HFF-Myc (cell line): Measurements from ENCODE around the gene TAS2R60.

Experiments used
- DNase-seq: peaks from one replicate; pipeline ENCODE4 v3.0.0-alpha.2; 2011; ENCODE audit warnings: low read depth; ENCODE audit errors: extremely low read depth
- H3K4me3 ChIP-seq: replicated peaks from 2 replicates; pipeline ENCODE4 v1.5.1; 2011; ENCODE audit warnings: low read depth, mild to moderate bottlenecking, control low read depth, low read length
- TF ChIP-seq, protein P1 (sequence below): IDR thresholded peaks from 2 replicates; pipeline ENCODE4 v1.5.1; 2012; ENCODE audit warnings: mild to moderate bottlenecking, low read depth, low read length, control low read depth; ENCODE audit errors: missing control alignments

The TAS2R60 gene

DNA sequence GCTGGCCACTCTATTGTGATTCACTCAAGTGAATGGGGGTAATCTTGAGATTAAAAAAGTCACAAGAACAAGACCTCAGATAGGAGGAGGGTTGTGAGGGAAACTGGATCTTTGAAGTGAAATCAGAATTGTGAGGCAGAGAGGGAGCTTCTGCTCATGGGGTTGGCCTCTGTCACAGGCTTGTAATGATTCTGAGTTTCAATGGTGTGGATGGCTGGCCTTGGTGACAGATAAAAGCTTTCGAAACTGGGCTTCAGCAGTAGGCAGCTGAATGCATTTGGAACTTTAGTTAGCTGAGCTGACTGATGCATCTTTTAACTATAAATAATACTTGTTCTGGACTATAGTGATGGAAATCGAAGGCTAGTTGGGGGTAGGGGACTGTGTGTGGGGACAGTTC is 12.2 kb downstream of the TAS2R60 start:
- TF ChIP-seq, protein P1, sequence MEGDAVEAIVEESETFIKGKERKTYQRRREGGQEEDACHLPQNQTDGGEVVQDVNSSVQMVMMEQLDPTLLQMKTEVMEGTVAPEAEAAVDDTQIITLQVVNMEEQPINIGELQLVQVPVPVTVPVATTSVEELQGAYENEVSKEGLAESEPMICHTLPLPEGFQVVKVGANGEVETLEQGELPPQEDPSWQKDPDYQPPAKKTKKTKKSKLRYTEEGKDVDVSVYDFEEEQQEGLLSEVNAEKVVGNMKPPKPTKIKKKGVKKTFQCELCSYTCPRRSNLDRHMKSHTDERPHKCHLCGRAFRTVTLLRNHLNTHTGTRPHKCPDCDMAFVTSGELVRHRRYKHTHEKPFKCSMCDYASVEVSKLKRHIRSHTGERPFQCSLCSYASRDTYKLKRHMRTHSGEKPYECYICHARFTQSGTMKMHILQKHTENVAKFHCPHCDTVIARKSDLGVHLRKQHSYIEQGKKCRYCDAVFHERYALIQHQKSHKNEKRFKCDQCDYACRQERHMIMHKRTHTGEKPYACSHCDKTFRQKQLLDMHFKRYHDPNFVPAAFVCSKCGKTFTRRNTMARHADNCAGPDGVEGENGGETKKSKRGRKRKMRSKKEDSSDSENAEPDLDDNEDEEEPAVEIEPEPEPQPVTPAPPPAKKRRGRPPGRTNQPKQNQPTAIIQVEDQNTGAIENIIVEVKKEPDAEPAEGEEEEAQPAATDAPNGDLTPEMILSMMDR = no peak
- no peak for DNase-seq
- H3K4me3 ChIP-seq = no peak overlapping the region

DNA sequence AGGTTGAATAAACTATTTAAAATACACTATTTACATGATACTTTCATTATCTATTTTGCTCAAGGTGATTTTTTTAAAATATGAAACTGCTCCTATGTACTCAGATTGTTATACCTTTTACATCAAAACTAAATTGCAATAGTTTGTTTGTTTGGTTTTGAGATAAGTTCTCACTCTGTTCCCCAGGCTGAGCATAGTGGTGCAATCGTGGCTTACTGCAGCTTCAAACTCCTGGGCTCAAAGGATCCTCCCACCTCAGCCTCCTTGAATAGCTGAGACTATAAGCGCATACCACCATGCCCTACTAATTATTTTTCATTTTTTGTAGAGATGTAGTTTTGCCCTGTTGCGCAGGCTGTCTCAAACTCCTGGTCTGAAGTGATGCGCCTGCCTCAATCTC is 12.7 kb downstream of the TAS2R60 start:
- no peak overlapping the region for H3K4me3 ChIP-seq
- TF ChIP-seq, protein P1 = no peak
- no peak for DNase-seq

DNA sequence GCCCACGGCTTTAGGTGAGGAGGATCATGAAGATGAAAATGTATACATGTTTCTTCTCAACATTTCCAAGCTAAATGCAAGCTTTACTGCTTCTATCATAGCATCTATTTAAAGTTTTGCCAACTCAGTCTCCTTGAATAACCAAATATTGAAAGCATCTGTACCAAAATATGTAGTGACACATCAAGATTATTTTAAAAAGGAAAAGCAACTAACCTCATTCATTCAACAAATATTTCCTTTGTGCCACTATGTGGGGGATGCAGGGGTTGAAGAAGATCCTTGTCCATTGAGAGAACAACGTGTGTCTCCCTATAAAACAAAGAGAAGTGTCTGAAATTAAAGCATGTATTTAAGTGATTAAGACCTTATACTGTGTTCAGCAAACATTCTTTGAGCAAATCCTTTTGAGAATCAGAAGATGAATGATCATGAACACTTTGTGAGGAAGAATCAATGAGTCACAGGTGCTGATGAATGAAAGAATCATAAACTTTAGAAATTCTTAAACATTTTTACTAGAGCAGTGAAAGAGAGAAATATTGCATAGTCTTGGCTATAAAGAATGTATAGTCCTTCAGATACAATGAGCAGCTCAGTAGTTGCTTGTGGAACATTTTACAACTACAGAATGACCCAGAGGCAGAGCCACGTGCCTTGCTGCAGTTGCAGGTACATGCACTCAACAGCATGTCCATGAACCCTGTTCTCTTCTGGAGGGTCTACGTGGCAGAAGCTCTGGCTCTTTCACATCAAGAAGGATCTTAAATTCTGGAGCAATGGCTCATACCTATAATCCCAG is 13.9 kb downstream of the TAS2R60 start:
- TF ChIP-seq, protein P1 = no peak
- no peak for DNase-seq
- no peak overlapping the region for H3K4me3 ChIP-seq

DNA sequence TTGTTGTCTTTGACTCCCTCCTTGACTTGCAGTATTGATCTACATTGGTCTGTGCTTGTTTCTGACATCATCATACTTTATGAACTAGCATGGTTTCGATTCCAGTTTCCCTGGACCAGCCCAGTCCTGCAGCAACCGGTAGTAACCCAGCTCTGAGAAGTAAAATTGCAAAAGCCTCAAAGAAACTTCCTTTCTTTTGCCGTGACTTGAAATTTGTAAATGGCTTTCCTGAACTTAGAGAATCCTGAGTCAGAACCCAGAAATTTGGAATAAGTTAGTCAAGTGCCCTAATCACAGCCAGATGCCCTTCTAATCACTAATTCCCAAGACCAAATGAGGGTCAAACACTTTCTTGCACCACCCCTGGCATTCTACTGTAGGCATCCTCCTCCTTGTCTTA is 15.0 kb downstream of the TAS2R60 start:
- H3K4me3 ChIP-seq = no peak overlapping the region
- DNase-seq = peak; percentile 36
- TF ChIP-seq, protein P1 = no peak

DNA sequence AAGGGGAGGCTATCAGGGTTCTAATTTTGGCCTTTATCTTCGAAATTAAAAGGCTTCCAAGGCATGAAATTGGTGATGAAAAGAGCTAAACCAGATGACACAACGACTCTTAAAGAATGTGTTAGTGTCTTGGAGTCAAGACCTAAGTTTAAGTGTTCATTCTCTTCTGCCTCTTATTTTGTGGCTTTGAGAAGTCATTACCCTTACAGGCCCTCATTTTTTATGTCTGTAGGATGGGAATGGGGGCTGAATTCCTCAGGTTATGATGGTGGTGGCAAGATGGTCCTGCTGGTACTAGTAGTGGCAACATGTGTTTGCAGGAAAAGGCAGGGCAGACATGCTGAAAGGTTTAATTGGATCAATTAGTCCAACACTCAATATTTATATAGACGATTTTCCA is 15.4 kb downstream of the TAS2R60 start:
- DNase-seq = no peak
- H3K4me3 ChIP-seq = no peak overlapping the region
- TF ChIP-seq, protein P1 = no peak

DNA sequence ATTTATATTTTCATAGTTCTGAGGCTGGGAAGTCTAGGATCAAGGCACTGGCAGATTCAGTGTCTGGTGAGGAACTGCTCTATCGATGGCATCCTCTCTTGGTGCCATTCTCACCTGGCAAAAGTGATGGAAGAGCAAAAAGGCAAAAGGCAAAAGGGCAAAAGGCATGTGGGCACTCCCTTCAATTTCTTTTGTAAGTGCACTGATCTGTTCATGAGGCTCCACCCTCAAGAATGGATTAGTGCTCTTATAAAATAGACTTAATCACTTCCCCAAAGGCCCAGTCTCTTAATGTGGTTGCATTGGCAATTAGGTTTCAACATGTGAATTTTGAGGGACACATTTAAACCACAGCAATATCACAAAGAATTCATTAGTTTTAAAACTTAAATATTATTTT is 16.1 kb downstream of the TAS2R60 start:
- no peak for DNase-seq
- TF ChIP-seq, protein P1 = no peak
- H3K4me3 ChIP-seq = no peak overlapping the region

DNA sequence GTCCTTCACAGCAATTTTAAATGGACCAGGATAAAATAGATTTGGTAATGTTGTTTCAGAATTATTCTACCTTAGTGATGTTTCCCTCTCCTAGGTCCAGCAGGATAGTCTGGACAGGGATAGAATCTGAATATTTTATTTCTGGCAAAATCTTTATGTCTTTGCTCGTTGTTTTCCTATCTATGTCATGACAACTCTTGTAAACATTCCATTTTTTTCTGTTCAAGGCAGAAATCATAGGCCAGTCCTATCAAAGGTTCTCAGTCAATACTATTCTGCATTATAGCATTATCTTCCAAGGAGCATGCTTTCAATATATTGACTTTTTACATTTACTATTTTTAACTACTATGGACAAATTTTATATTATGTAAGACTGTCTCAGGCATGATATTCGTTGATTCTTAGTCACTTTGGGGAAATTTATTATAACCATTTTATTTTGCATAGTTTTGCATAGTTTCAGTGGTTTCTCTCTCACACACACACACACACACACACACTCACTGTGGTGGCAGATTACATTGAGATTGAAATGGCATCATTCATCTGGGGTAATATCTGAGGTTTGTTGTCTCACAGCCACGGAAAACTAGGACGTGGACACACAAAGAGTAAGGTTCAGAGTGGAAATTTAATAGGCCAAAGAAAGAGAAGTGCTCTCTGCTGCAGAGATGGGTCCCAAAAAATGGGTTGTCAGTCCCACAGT is 17.2 kb downstream of the TAS2R60 start:
- no peak overlapping the region for H3K4me3 ChIP-seq
- TF ChIP-seq, protein P1 = no peak
- no peak for DNase-seq
